BLaER1 treated with 17β-estradiol and CSF1 and Interleukin-3, amounts not matched to agents 10 nM and 100 nM (cell line): ENCODE data around the gene MRPS2.
"Not testable (repeated sequence)": the region's sequence is repeated elsewhere in the genome, so short reads cannot be mapped to it uniquely, and the experiment has no call there.

ENCODE experiments used
- H3K27ac ChIP-seq, 11 experiments: shearing (Covaris generic); formaldehyde crosslinking; 2 replicates each; pipeline ENCODE4 v1.8.1; 2022
- H3K27me3 ChIP-seq, 11 experiments: shearing (Covaris generic); formaldehyde crosslinking; 2 replicates each; pipeline ENCODE4 v1.8.1; 2022
- H3K36me3 ChIP-seq, 11 experiments: shearing (Covaris generic); formaldehyde crosslinking; 2 replicates each; pipeline ENCODE4 v1.8.1; 2022
- H3K4me1 ChIP-seq, 10 experiments: shearing (Covaris generic); formaldehyde crosslinking; 2 replicates each; pipeline ENCODE4 v1.8.1; 2022
- H3K4me2 ChIP-seq, 11 experiments: shearing (Covaris generic); formaldehyde crosslinking; 2 replicates each; pipeline ENCODE4 v1.8.1; 2022
- H3K4me3 ChIP-seq, 10 experiments: shearing (Covaris generic); formaldehyde crosslinking; 2 replicates each; pipeline ENCODE4 v1.8.1; 2022
- H3K9ac ChIP-seq, 11 experiments: shearing (Covaris generic); formaldehyde crosslinking; 2 replicates each; pipeline ENCODE4 v1.8.1; 2022
- H3K9me3 ChIP-seq, 11 experiments: shearing (Covaris generic); formaldehyde crosslinking; replicated peaks in 1 of 11; 2 replicates each; pipeline ENCODE4 v1.8.1; 2022
- H4K20me1 ChIP-seq, 11 experiments: shearing (Covaris generic); formaldehyde crosslinking; 2 replicates each; pipeline ENCODE4 v1.8.1; 2022
- Cebpa-rat ChIP-seq, 11 experiments: shearing (Covaris generic); IDR thresholded peaks; 2 replicates each; pipeline ENCODE4 v1.8.1; 2022

Gene MRPS2

DNA sequence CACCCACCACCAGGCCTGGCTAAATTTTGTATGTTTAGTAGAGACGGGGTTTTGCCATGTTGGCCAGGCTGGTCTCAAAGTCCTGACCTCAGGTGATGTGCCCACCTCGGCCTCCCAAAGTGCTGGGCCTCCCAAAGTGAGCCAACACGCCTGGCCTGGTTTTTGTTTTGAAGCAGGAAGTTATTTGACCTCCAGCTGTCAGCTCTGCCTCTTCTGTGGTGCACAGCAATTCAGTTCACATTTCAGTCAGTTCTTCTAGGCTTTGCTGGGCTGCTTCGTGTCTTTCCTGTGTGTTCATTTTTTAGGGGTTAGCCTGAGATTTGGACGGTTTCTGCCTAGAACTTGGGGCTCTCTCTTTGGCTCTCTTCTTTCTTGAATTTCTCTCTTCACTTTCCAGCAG, 29.7 kb downstream of the MRPS2 start:
- no peak overlapping the region for H3K4me3 ChIP-seq
- peaks cover 16 to 23% (median 20%) of the 10 kb centered on the region in 11 experiments for H3K27me3 ChIP-seq
- H3K27ac ChIP-seq = no peak overlapping the region
- no peaks in the 10 kb centered on the region for H4K20me1 ChIP-seq
- TF ChIP-seq Cebpa-rat (IDR thresholded peaks at IDR 0.05) = no peak
- no peak overlapping the region for H3K9ac ChIP-seq
- H3K4me1 ChIP-seq = peaks cover 9 to 18% (median 14%) of the 10 kb centered on the region in 10 experiments; a peak in 18 of 20 replicates
- no peak overlapping the region for H3K4me2 ChIP-seq
- H3K9me3 ChIP-seq = peaks cover 0 to 19% (median 8%) of the 10 kb centered on the region in 11 experiments; a peak in 10 of 22 replicates
- H3K36me3 ChIP-seq = no peaks in the 10 kb centered on the region

DNA sequence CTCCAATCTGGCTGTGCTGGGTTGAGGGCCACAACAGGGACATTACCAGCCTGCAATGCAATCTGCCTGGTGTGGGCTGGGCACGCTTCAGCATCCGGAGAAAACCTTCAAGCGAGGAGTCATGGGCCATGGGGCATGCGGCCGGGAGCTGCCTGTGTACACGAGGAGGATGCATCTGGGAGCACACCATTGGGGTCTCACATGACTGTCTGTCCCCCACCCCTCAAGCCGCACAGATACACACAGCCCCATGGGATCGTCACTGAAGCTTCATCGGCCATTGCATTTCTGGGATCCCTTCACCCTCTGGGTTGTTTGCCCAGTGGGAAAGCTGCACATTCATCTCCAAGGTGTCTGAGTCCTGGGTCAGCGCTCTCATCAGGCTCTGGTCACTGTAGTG, 30.6 kb downstream of the MRPS2 start:
- H3K9ac ChIP-seq = no peak overlapping the region
- no peaks in the 10 kb centered on the region for H4K20me1 ChIP-seq
- H3K4me3 ChIP-seq = no peak overlapping the region
- TF ChIP-seq Cebpa-rat (IDR thresholded peaks at IDR 0.05) = no peak
- no peak overlapping the region for H3K27ac ChIP-seq
- no peaks in the 10 kb centered on the region for H3K36me3 ChIP-seq
- H3K4me2 ChIP-seq = no peak overlapping the region
- peaks cover 0 to 19% (median 8%) of the 10 kb centered on the region in 11 experiments; a peak in 10 of 22 replicates for H3K9me3 ChIP-seq
- H3K27me3 ChIP-seq = peaks cover 16 to 31% (median 27%) of the 10 kb centered on the region in 11 experiments
- H3K4me1 ChIP-seq = peaks cover 9 to 17% (median 13%) of the 10 kb centered on the region in 10 experiments; a peak in 18 of 20 replicates

DNA sequence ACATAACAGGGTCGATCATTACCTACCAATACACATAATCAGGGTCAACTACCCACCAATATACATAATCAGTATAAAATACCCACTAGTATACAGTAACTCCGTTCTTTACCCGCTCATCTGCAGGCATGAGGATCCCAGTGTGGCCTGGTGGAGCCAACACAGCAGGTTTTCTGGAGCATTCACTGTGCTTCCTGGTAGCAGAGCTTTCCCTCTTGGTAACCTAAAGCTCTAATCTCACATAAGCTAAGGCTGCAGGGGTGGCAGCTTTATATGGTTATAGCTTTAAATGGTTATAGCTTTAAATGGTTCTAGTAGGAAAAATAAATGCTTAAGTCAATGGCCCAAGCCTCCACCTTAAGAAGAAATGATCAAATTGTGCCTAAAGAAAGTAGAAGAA, 32.6 kb downstream of the MRPS2 start:
- Histone ChIP-seq H3K4me3 (no peak overlapping the region), H3K27me3 (peaks cover 16 to 38% (median 27%) of the 10 kb centered on the region in 11 experiments), H3K9ac (no peak overlapping the region), H3K4me2 (peak overlapping the region in 2 of 11 experiments; percentile 50 to 72; a peak in 1 of 22 replicates), H3K36me3 (no peaks in the 10 kb centered on the region), H3K27ac (no peak overlapping the region), H3K4me1 (peaks cover 9 to 17% (median 13%) of the 10 kb centered on the region in 10 experiments; a peak in 18 of 20 replicates), H4K20me1 (no peaks in the 10 kb centered on the region), H3K9me3 (peaks cover 0 to 14% (median 8%) of the 10 kb centered on the region in 11 experiments; a peak in 8 of 22 replicates)
- no peak for TF ChIP-seq Cebpa-rat (IDR thresholded peaks at IDR 0.05)

DNA sequence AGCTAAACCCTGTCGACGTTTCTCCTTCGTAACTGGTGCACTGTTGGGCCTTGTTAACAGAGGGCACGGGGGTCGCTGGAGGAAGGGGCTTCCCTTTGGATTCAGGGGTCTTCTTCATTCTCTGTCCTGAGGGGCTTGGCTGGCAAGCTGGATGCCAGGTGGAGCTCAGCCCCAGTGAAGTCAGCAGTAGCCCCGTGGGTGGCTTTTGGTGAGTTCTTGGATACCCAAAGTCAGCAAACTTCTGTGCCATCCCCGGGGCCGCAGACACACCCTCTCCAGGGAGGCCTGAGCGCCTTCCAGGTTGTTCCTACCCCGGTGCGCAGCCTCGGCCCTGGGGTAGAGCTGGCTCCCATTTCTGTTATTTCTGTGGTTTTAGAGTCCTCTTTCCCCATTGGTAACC, 33.2 kb downstream of the MRPS2 start:
- peaks cover 16 to 38% (median 27%) of the 10 kb centered on the region in 11 experiments for H3K27me3 ChIP-seq
- H4K20me1 ChIP-seq = no peaks in the 10 kb centered on the region
- peak overlapping the region; percentile 32 to 72 (median 54); a peak in 19 of 22 replicates for H3K4me2 ChIP-seq
- no peak for TF ChIP-seq Cebpa-rat (IDR thresholded peaks at IDR 0.05)
- H3K9ac ChIP-seq = 0 out of 22 replicates have a peak overlapping the region, but pooled peaks of 1 of the 11 experiments have one; percentile 9
- H3K4me1 ChIP-seq = peaks cover 9 to 17% (median 13%) of the 10 kb centered on the region in 10 experiments; a peak in 18 of 20 replicates
- no peaks in the 10 kb centered on the region for H3K36me3 ChIP-seq
- H3K9me3 ChIP-seq = peaks cover 0 to 14% (median 8%) of the 10 kb centered on the region in 11 experiments; a peak in 8 of 22 replicates
- H3K27ac ChIP-seq = no peak overlapping the region
- H3K4me3 ChIP-seq = no peak overlapping the region

DNA sequence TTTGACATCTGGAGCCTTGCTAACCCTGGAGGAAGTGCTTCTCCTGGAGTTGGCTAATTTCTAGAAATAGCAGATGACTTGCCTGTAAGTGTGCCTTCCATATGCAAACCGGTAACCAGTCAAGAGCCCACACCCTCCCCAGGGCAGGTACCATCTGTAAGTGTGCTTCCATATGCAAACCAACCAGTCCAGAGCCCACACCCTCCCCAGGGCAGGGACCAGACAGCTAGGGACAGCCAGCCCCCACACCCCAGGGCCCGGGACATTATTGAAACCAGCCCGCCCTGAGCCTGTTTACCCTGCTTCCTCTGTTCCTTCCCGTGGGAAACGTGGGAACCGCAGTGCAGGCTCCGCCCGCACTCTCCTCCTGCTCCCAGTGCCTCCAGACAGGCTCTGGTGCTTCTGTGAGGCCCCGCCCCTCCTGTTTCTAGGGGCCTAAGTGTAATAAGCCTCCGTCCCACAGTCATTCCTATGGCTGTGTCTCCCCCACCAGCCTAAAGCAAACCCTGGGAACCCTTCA, 33.8 kb downstream of the MRPS2 start:
- H3K36me3 ChIP-seq, H3K9ac ChIP-seq, H4K20me1 ChIP-seq, H3K4me3 ChIP-seq, H3K27ac ChIP-seq: not testable (repeated sequence)
- peak overlapping the region; percentile 32 to 72 (median 54); a peak in 19 of 22 replicates for H3K4me2 ChIP-seq
- peaks cover 9 to 17% (median 13%) of the 10 kb centered on the region in 10 experiments; a peak in 18 of 20 replicates for H3K4me1 ChIP-seq
- H3K27me3 ChIP-seq = peaks cover 16 to 38% (median 27%) of the 10 kb centered on the region in 11 experiments
- H3K9me3 ChIP-seq = peaks cover 0 to 11% (median 8%) of the 10 kb centered on the region in 11 experiments; a peak in 8 of 22 replicates

DNA sequence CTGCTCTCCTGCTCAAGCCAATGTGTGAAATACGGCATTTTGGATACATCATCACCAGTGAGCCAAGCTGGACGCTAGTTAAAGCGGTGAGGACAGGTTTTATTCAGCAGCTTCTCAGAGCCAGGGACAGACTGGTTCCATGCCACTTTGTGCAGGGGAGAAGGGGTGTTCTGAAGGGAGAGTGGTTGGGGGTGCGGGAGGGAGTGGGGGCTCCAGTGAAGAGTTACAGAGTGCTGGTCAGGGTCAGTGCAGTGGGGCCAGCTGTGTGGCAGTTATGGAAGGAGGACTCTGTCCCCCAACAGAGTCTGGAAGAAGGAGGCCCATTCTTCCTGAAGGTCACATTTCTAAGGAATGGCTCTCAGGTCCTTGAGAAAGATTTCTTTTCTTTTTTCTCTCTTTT, 34.3 kb downstream of the MRPS2 start:
- not testable (repeated sequence) for H3K36me3 ChIP-seq, H3K9me3 ChIP-seq, H3K9ac ChIP-seq, H4K20me1 ChIP-seq, H3K27ac ChIP-seq, H3K4me3 ChIP-seq
- Histone ChIP-seq H3K4me2 (peak overlapping the region in 8 of 11 experiments; percentile 43 to 72 (median 70); a peak in 14 of 22 replicates), H3K4me1 (peaks cover 9 to 18% (median 13%) of the 10 kb centered on the region in 10 experiments; a peak in 18 of 20 replicates), H3K27me3 (peaks cover 16 to 38% (median 27%) of the 10 kb centered on the region in 11 experiments)

DNA sequence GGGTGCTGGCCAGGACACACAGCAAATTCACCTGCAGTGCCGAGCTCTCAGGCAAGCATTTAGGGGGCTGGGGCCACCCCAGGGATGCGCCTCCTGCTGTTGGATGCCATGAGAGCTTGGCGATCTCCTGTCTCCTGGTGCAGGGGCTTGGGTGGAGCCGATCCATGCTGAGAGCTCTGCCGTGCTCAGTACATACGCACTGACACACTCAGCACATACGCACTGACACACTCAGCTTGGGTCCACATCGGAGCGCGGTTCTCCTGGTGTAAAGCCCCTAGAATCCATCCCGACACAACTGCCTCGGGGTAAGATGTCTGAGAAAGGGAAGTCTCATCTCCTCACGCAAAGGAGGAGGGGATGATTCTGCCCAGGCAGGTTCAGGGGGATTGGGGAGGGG, 35.1 kb downstream of the MRPS2 start:
- not testable (repeated sequence) for H3K36me3 ChIP-seq, H4K20me1 ChIP-seq, H3K9ac ChIP-seq, H3K4me2 ChIP-seq, H3K9me3 ChIP-seq, H3K4me3 ChIP-seq, H3K27ac ChIP-seq
- H3K4me1 ChIP-seq = peaks cover 9 to 26% (median 20%) of the 10 kb centered on the region in 10 experiments; a peak in 18 of 20 replicates
- peaks cover 16 to 38% (median 27%) of the 10 kb centered on the region in 11 experiments for H3K27me3 ChIP-seq

DNA sequence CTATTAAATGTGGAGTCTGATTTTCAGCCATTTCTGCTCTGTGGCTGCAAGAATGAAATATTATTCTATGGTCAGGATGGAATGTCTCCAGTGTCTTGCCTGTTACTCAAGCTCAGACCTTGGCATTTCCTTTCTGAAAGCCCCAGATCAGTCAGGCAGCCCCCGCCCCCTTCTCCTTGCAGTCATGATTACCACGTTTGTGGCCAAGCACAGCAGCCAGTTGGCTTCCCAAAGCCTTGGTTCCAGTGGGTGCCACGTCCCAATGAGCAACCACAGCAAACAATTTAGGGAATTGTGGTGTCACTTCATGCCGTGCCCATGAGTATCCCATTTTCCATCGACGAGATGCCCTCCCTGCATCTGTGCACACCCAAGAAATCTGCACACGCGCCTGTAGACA, 35.7 kb downstream of the MRPS2 start:
- Histone ChIP-seq H3K4me1 (peaks cover 9 to 28% (median 21%) of the 10 kb centered on the region in 10 experiments; a peak in 18 of 20 replicates), H3K27me3 (peaks cover 16 to 38% (median 27%) of the 10 kb centered on the region in 11 experiments), H3K9me3 (no peaks in the 10 kb centered on the region), H4K20me1 (no peaks in the 10 kb centered on the region), H3K4me3 (no peak overlapping the region), H3K36me3 (no peaks in the 10 kb centered on the region), H3K27ac (no peak overlapping the region), H3K9ac (no peak overlapping the region), H3K4me2 (no peak overlapping the region)
- TF ChIP-seq Cebpa-rat (IDR thresholded peaks at IDR 0.05) = no peak

DNA sequence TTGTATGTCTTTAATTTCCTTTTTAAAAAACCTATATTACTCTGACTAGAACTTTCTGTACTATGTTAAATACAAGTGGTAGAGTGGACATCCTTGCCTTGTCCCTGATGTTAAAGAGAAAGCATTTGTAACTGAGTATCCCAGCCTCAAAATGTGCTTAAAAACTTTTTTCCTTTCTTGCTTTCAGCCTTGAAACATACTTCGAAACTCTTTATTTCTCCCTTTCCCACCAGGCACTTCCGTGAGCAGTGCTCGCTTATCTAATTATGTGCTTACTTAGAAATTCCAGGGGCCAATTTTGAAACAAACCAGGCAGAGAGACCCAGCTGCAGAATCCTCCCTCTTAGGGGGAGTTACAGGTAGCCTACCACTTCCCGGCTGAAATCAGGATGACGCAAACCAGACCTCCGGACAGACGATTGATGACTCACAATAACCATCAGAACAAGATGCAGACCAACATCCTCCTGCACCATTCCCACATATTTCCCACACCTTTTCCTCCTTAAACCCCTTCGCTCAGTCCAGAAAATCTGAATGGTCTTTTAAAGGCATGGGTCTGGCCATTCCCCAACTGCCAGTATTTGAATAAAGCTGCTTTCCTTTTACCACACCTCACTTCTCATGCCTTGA, 42.9 kb downstream of the MRPS2 start:
- not testable (repeated sequence) for H3K27me3 ChIP-seq, H3K4me3 ChIP-seq, H3K9ac ChIP-seq, H3K4me2 ChIP-seq, H3K9me3 ChIP-seq, H3K36me3 ChIP-seq, H4K20me1 ChIP-seq, H3K27ac ChIP-seq
- peaks cover 0 to 11% (median 7%) of the 10 kb centered on the region in 10 experiments; a peak in 11 of 20 replicates for H3K4me1 ChIP-seq
